HG03575 (cell line): Measurements from ENCODE around the gene SPACDR.

Experiments used
- ATAC-seq: cut with Tn5 transposase; IDR thresholded peaks from one replicate; pipeline ENCODE4 v1.9.1; 2021; ENCODE audit not compliant: unreplicated experiment, insufficient number of reproducible peaks, low FRiP score; ENCODE audit errors: extremely low read depth

The SPACDR gene

GRCh38 chr7:100486753-100487446 is 22.8 kb upstream of the SPACDR start:
- no peak for ATAC-seq

GRCh38 chr7:100486111-100486636 is 22.1 kb upstream of the SPACDR start:
- ATAC-seq: no peak

- no peak for ATAC-seq
Measured at GRCh38 chr7:100485471-100485876, 21.4 kb upstream of the SPACDR start.

GRCh38 chr7:100484673-100485045 is 20.6 kb upstream of the SPACDR start:
- no peak for ATAC-seq

GRCh38 chr7:100483722-100484672 is 19.9 kb upstream of the SPACDR start, which contains the start of gene NYAP1:
NYAP1 (plus strand) TSS chr7:100483927; CDS start chr7:100485312, 1,385 bp downstream.
- no peak for ATAC-seq

- ATAC-seq: no peak
Measured at GRCh38 chr7:100483090-100483721, 19.1 kb upstream of the SPACDR start.

GRCh38 chr7:100482728-100483089 is 18.6 kb upstream of the SPACDR start:
- no peak for ATAC-seq

GRCh38 chr7:100481466-100481865 is 17.4 kb upstream of the SPACDR start:
- no peak for ATAC-seq

GRCh38 chr7:100478958-100479660 is 15.0 kb upstream of the SPACDR start, which contains the start of gene TSC22D4:
TSC22D4 (minus strand) TSS chr7:100479214; CDS start chr7:100478038, 1,176 bp downstream.
- no peak for ATAC-seq

- ATAC-seq: no peak
Measured at GRCh38 chr7:100477871-100478267, 13.8 kb upstream of the SPACDR start.

GRCh38 chr7:100476903-100477870 is 13.1 kb upstream of the SPACDR start:
- no peak for ATAC-seq

- no peak for ATAC-seq
Measured at GRCh38 chr7:100476101-100476780, 12.2 kb upstream of the SPACDR start.

- no peak for ATAC-seq
Measured at GRCh38 chr7:100475549-100475948, 11.5 kb upstream of the SPACDR start.

GRCh38 chr7:100472854-100473499 is 8.9 kb upstream of the SPACDR start:
- no peak for ATAC-seq

GRCh38 chr7:100472121-100472851 is 8.2 kb upstream of the SPACDR start:
- no peak for ATAC-seq

GRCh38 chr7:100471021-100471420 is 7.0 kb upstream of the SPACDR start:
- no peak for ATAC-seq
